ENCODE measurements around the gene GAS2. TPM values are rescaled to one million over a fixed set of nuclear protein-coding genes. Genes with fewer than 3 reads are reported as not detected.

The GAS2 gene
- total and polyA plus RNA-seq, 7 donors = 1.1 to 4.8 (median 1.6) TPM

DNA sequence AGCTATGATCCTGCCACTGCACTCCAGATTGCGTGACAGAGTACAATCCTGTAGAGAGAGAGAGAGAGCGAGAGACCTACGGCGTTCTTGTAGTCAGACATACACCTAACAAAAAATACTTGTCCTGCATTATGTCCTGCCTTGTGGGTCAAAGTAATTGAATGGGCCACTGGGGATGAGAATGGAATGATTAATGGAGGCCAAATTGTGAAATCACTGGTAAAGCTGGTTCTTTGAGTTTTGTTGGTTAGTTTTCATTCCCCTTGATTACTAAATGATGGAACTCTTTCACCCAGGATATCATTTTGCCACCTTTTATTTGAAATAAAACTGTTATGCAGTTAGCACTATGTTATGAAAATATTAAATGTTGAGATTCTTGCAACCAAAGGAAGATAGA lies 18.7 kb downstream of the GAS2 start:
- no peak for TF ChIP-seq CTCF (IDR thresholded peaks at IDR 0.05)
- TF ChIP-seq POLR2AphosphoS5 (IDR thresholded peaks at IDR 0.05) = no peak
- no peak for TF ChIP-seq EP300 (IDR thresholded peaks at IDR 0.05)
- TF ChIP-seq POLR2A (IDR thresholded peaks at IDR 0.05) = no peak
- intact Hi-C loops (cut with DNase I) = no loop called here

GRCh38 chr11:22688914-22689313 lies 22.5 kb downstream of the GAS2 start:
- no peaks in the 10 kb centered on the region for H3K9me3 ChIP-seq
- no peak for DNase-seq
- intact Hi-C loops (cut with DNase I) = no loop called here
- H3K36me3 ChIP-seq = no peaks in the 10 kb centered on the region
- H3K4me3 ChIP-seq = no peak overlapping the region
- H3K27me3 ChIP-seq = no peaks in the 10 kb centered on the region
- H3K27ac ChIP-seq = no peak overlapping the region
- H3K4me1 ChIP-seq = no peaks in the 10 kb centered on the region
- WGBS, 2 donors = 87 to 95% methylated on average over 3 of the region's 3 CpGs
- TF ChIP-seq POLR2A (IDR thresholded peaks at IDR 0.05) = no peak

More for the DNA sequence above, 18.7 kb downstream of the GAS2 start:
- H3K27me3 ChIP-seq = no peaks in the 10 kb centered on the region
- H3K27ac ChIP-seq = no peak overlapping the region
- H3K36me3 ChIP-seq = no peaks in the 10 kb centered on the region
- DNase-seq = no peak
- WGBS, 2 donors = 99 to 100% methylated on average over 4 of the region's 4 CpGs
- H3K4me3 ChIP-seq = no peak overlapping the region
- H3K4me1 ChIP-seq = no peaks in the 10 kb centered on the region
- no peaks in the 10 kb centered on the region for H3K9me3 ChIP-seq

GRCh38 chr11:22690257-22690656 lies 23.8 kb downstream of the GAS2 start:
- H3K27ac ChIP-seq = no peak overlapping the region
- WGBS, 2 donors = 72 to 80% methylated on average over 1 of the region's 1 CpG
- no peak for TF ChIP-seq POLR2AphosphoS5 (IDR thresholded peaks at IDR 0.05)
- no peak for TF ChIP-seq POLR2A (IDR thresholded peaks at IDR 0.05)
- TF ChIP-seq CTCF (IDR thresholded peaks at IDR 0.05) = no peak
- no peak for TF ChIP-seq EP300 (IDR thresholded peaks at IDR 0.05)
- DNase-seq = no peak
- H3K27me3 ChIP-seq = no peaks in the 10 kb centered on the region
- no peaks in the 10 kb centered on the region for H3K9me3 ChIP-seq
- no peaks in the 10 kb centered on the region for H3K36me3 ChIP-seq
- intact Hi-C loops (cut with DNase I) = no loop called here
- no peaks in the 10 kb centered on the region for H3K4me1 ChIP-seq
- H3K4me3 ChIP-seq = no peak overlapping the region

GRCh38 chr11:22690871-22691270 lies 24.5 kb downstream of the GAS2 start:
- H3K9me3 ChIP-seq = no peaks in the 10 kb centered on the region
- no peaks in the 10 kb centered on the region for H3K36me3 ChIP-seq
- 71 to 81% methylated on average over 4 of the region's 4 CpGs for WGBS, 2 donors
- no peak overlapping the region for H3K4me3 ChIP-seq
- intact Hi-C loops (cut with DNase I) = no loop called here
- TF ChIP-seq CTCF (IDR thresholded peaks at IDR 0.05) (no peak), POLR2AphosphoS5 (IDR thresholded peaks at IDR 0.05) (no peak), POLR2A (IDR thresholded peaks at IDR 0.05) (no peak), EP300 (IDR thresholded peaks at IDR 0.05) (no peak)
- H3K4me1 ChIP-seq = no peaks in the 10 kb centered on the region
- no peak for DNase-seq
- no peak overlapping the region for H3K27ac ChIP-seq
- H3K27me3 ChIP-seq = no peaks in the 10 kb centered on the region

GRCh38 chr11:22699388-22699787 lies 33.0 kb downstream of the GAS2 start:
- no peak for DNase-seq
- Histone ChIP-seq H3K27me3 (no peaks in the 10 kb centered on the region), H3K9me3 (no peaks in the 10 kb centered on the region), H3K27ac (no peak overlapping the region), H3K4me1 (peaks cover 0 to 11% (median 0%) of the 10 kb centered on the region in 4 donors), H3K4me3 (no peak overlapping the region), H3K36me3 (no peaks in the 10 kb centered on the region)
- intact Hi-C loops (cut with DNase I) = no loop called here
- TF ChIP-seq POLR2A (IDR thresholded peaks at IDR 0.05) = no peak
- TF ChIP-seq CTCF (IDR thresholded peaks at IDR 0.05) = no peak
- no peak for TF ChIP-seq POLR2AphosphoS5 (IDR thresholded peaks at IDR 0.05)
- no peak for TF ChIP-seq EP300 (IDR thresholded peaks at IDR 0.05)
- WGBS, 2 donors = 81 to 83% methylated on average over 1 of the region's 1 CpG
